ENCODE data around the gene PPL. TPM values are rescaled to one million over a fixed set of nuclear protein-coding genes. Genes with fewer than 3 reads are reported as not detected.

The PPL gene
- total RNA-seq, 2 experiments from 2014 or later = 0.07 TPM; not detected in 1

DNA sequence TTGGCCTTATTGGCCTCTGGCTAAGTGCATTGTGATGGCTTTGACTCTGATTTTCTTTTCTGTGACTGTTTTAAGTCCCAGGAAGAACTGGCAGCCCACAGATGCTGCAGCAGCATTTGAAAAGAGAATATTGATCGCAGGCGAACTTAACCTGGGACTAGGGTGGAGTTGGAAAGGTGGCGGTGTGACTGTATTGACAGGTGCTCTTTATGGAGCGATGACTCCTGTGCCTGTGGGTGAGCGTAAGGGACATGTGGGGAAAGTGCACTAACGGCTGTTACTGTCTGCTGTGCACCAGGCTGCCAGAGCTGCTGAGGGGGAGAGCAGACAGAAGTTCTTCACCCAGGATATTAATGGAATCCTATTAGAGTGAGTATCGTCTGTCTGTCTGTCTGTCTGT, 68.4 kb downstream of the PPL start:
- intact Hi-C loops (cut with micrococcal nuclease) = no loop called here
- CTCF ChIA-PET = no interaction called here
- H3K4me1 Mint-ChIP-seq (ENCODE audit: low read depth) = peaks cover 5% of the 10 kb centered on the region

DNA sequence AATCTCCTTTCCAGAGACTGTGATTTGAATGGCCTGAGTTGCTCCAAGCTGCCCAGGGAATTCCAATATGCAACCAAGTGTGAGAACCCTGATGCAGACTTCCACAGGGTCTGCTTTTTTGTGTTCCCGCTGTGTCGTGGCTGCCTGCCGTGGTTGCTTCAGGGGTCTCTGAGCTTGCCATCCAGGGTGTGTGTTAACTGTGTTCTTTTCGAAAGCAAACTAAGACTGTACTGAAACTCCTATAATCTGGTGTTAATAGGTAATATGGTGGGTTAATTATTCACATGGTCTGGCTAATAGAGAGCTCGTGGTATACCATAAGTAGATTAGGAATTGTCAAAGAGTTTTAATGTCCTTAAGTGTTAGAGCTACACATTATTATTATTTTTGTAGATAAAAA, 68.9 kb downstream of the PPL start:
- intact Hi-C loops (cut with micrococcal nuclease) = no loop called here
- DNase-seq = no peak
- Mint-ChIP-seq H3K4me1 (ENCODE audit: low read depth) (peaks cover 6% of the 10 kb centered on the region), H3K27me3 (ENCODE audit: low read depth) (no peaks in the 10 kb centered on the region), H3K36me3 (ENCODE audit: low read depth) (peaks cover 16% of the 10 kb centered on the region), H3K27ac (no peak overlapping the region), H3K4me3 (no peak overlapping the region), H3K9me3 (no peaks in the 10 kb centered on the region)
- CTCF ChIA-PET = no interaction called here

More for the DNA sequence above, 68.4 kb downstream of the PPL start:
- DNase-seq = no peak
- Mint-ChIP-seq H3K27me3 (ENCODE audit: low read depth) (no peaks in the 10 kb centered on the region), H3K9me3 (no peaks in the 10 kb centered on the region), H3K27ac (no peak overlapping the region), H3K36me3 (ENCODE audit: low read depth) (peaks cover 18% of the 10 kb centered on the region), H3K4me3 (no peak overlapping the region)

GRCh38 chr16:4866586-4866985, 70.4 kb downstream of the PPL start:
- Mint-ChIP-seq H3K27me3 (ENCODE audit: low read depth) (no peaks in the 10 kb centered on the region), H3K9me3 (no peaks in the 10 kb centered on the region), H3K4me3 (no peak overlapping the region), H3K27ac (no peak overlapping the region), H3K4me1 (ENCODE audit: low read depth) (peaks cover 11% of the 10 kb centered on the region), H3K36me3 (ENCODE audit: low read depth) (peaks cover 8% of the 10 kb centered on the region)
- intact Hi-C loops (cut with micrococcal nuclease) = no loop called here
- CTCF ChIA-PET = interaction anchor here (0.8 kb wide), 1 partner anchor 22 kb away, joined by 3 read pairs; no protein-coding TSS in a partner anchor
- DNase-seq = no peak

DNA sequence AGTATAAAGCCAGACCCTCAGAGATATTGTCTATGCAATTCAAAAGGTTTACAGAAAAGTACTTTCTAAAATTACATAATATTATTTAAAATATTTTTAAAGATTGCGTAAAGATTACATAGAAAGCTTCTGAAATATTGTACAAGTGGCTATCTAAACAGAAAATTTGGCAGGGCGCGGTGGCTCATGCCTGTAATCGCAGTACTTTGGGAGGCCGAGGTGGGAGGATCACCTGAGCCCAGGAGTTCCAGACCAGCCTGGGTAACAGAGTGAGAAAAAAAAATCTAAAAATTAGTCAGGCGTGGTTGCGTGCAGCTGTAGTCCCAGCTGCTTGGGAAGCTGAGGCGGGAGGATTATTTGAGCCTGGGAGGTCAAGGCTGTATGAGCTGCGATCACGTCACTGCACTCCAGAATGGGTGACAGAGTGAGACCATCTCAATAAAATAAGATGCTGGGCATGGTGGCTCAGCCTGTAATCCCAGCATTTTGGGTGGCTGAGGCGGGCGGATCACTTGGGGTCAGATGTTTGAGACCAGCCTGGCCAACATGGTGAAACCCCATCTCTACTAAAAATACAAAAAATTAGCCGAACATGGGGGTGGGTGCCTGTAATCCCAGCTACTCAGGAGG, 71.6 kb downstream of the PPL start:
- intact Hi-C loops (cut with micrococcal nuclease) = no loop called here
- Mint-ChIP-seq H3K27ac (no peak overlapping the region), H3K4me3 (no peak overlapping the region), H3K27me3 (ENCODE audit: low read depth) (no peaks in the 10 kb centered on the region), H3K4me1 (ENCODE audit: low read depth) (peaks cover 11% of the 10 kb centered on the region), H3K9me3 (no peaks in the 10 kb centered on the region), H3K36me3 (ENCODE audit: low read depth) (peaks cover 3% of the 10 kb centered on the region)
- no peak for DNase-seq
- CTCF ChIA-PET = no interaction called here

DNA sequence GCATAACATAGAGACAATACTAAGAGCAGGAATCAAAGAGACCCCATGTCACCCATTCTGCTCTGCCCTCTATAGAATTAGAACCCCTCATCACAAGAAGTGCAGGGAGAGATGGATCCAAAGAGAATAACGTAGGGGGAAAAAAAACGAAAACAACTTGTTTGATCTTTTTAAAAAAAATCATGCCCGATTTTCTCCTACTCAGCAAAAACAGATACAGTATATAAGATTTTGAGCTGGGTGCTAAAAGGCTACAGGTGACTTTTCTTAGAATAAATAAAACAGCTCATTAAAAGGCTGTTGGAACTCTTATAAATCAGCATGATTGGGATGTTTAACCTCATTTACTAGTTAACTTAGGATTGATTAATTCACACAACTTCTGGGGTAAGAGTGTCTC, 72.2 kb downstream of the PPL start:
- intact Hi-C loops (cut with micrococcal nuclease) = no loop called here
- Mint-ChIP-seq H3K36me3 (ENCODE audit: low read depth) (peaks cover 7% of the 10 kb centered on the region), H3K27ac (no peak overlapping the region), H3K4me1 (ENCODE audit: low read depth) (peaks cover 11% of the 10 kb centered on the region), H3K9me3 (no peaks in the 10 kb centered on the region), H3K27me3 (ENCODE audit: low read depth) (no peaks in the 10 kb centered on the region), H3K4me3 (no peak overlapping the region)
- no peak for DNase-seq
- CTCF ChIA-PET = no interaction called here

DNA sequence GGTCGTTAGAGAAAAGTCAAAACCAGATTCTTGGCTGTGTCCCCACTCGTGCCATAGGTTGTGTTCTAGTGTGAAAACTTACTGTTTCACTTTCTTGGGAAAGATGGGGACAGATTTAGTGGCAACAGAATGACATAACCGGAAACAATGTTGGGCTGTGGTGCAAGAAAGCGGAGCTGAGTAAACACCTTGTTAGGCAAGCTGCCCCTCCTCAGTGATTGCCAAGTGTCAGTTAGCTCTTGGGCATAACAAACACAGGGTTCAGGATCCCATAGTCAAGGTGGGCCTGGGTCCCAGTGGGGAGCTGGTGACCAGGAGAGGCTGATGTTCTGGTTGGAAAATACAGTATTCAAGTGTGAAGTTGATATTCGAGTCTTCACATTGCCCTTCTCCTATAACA, 74.3 kb downstream of the PPL start:
- Mint-ChIP-seq H3K36me3 (ENCODE audit: low read depth) (peaks cover 21% of the 10 kb centered on the region), H3K27ac (no peak overlapping the region), H3K4me1 (ENCODE audit: low read depth) (peaks cover 11% of the 10 kb centered on the region), H3K4me3 (no peak overlapping the region), H3K27me3 (ENCODE audit: low read depth) (no peaks in the 10 kb centered on the region), H3K9me3 (no peaks in the 10 kb centered on the region)
- CTCF ChIA-PET = interaction anchor here (0.5 kb wide), 1 partner anchor 603 kb away, joined by 3 read pairs; no protein-coding TSS in a partner anchor
- DNase-seq = no peak
- intact Hi-C loops (cut with micrococcal nuclease) = no loop called here

DNA sequence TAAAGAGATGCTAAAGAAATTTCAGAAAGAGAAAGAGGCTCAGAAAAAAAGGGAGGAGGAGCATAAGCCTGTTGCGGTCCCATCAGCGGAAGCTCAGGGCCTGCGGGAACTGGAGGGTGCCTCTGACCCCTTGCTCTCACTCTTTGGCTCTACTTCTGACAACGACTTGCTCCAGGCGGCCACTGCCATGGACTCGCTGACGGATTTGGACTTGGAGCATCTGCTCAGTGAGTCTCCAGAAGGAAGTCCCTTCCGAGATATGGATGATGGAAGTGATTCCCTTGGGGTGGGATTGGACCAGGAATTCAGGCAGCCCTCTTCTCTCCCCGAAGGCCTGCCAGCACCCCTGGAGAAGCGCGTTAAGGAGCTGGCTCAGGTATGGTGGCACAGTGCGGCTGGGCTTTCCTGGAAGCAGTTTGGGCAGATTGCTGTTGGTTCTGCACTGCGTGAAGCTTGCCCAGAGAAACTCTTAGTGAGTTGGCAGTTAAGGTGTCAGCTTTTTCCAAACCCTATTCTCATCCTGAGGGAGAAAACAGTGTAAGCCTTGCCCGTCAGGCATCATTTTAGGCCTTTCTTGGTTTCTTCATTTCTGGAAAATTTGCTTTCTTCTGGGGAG, 76.1 kb downstream of the PPL start:
- no peaks in the 10 kb centered on the region for H3K9me3 Mint-ChIP-seq
- no peak overlapping the region for H3K27ac Mint-ChIP-seq
- no peak overlapping the region for H3K4me3 Mint-ChIP-seq
- CTCF ChIA-PET = no interaction called here
- H3K4me1 Mint-ChIP-seq (ENCODE audit: low read depth) = peaks cover 9% of the 10 kb centered on the region
- no peak for DNase-seq
- no peaks in the 10 kb centered on the region for H3K27me3 Mint-ChIP-seq (ENCODE audit: low read depth)
- intact Hi-C loops (cut with micrococcal nuclease) = no loop called here
- peaks cover 26% of the 10 kb centered on the region for H3K36me3 Mint-ChIP-seq (ENCODE audit: low read depth)

GRCh38 chr16:4859900-4860255, 77.1 kb downstream of the PPL start:
- H3K36me3 Mint-ChIP-seq (ENCODE audit: low read depth) = peaks cover 28% of the 10 kb centered on the region
- no peak overlapping the region for H3K27ac Mint-ChIP-seq
- peaks cover 9% of the 10 kb centered on the region for H3K4me1 Mint-ChIP-seq (ENCODE audit: low read depth)

GRCh38 chr16:4859190-4859899, 77.6 kb downstream of the PPL start:
- no peak overlapping the region for H3K4me3 Mint-ChIP-seq
- peaks cover 28% of the 10 kb centered on the region for H3K36me3 Mint-ChIP-seq (ENCODE audit: low read depth)
- no peak for DNase-seq
- no peaks in the 10 kb centered on the region for H3K9me3 Mint-ChIP-seq
- CTCF ChIA-PET = no interaction called here
- intact Hi-C loops (cut with micrococcal nuclease) = no loop called here
- H3K27me3 Mint-ChIP-seq (ENCODE audit: low read depth) = no peaks in the 10 kb centered on the region
- peaks cover 9% of the 10 kb centered on the region for H3K4me1 Mint-ChIP-seq (ENCODE audit: low read depth)
- no peak overlapping the region for H3K27ac Mint-ChIP-seq

More at GRCh38 chr16:4859900-4860255, 77.1 kb downstream of the PPL start:
- CTCF ChIA-PET = no interaction called here
- Mint-ChIP-seq H3K4me3 (no peak overlapping the region), H3K27me3 (ENCODE audit: low read depth) (no peaks in the 10 kb centered on the region), H3K9me3 (no peaks in the 10 kb centered on the region)
- intact Hi-C loops (cut with micrococcal nuclease) = no loop called here
- DNase-seq = no peak

DNA sequence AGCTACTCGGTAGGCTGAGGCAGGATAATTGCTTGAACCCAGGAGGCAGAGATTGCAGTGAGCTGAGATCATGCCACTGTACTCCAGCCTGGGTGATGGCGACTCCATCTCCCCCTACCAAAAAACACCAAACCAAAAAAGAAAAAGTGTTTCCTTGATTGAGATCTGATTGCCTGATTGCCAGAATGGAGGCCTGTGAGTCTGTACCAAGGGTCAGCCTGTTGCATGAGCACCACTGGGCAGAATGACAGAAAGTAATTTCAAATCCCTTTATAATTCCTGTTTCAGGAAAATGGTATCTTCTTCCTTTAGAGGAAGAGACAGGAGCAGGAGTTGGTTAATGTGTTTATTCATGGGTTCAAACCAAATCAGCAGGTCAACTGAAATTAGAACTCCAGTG, 81.1 kb downstream of the PPL start:
- no peak overlapping the region for H3K27ac Mint-ChIP-seq
- no peaks in the 10 kb centered on the region for H3K27me3 Mint-ChIP-seq (ENCODE audit: low read depth)
- peaks cover 11% of the 10 kb centered on the region for H3K4me1 Mint-ChIP-seq (ENCODE audit: low read depth)
- CTCF ChIA-PET = no interaction called here
- H3K9me3 Mint-ChIP-seq = no peaks in the 10 kb centered on the region
- intact Hi-C loops (cut with micrococcal nuclease) = no loop called here
- peaks cover 33% of the 10 kb centered on the region for H3K36me3 Mint-ChIP-seq (ENCODE audit: low read depth)
- DNase-seq = no peak
- no peak overlapping the region for H3K4me3 Mint-ChIP-seq

DNA sequence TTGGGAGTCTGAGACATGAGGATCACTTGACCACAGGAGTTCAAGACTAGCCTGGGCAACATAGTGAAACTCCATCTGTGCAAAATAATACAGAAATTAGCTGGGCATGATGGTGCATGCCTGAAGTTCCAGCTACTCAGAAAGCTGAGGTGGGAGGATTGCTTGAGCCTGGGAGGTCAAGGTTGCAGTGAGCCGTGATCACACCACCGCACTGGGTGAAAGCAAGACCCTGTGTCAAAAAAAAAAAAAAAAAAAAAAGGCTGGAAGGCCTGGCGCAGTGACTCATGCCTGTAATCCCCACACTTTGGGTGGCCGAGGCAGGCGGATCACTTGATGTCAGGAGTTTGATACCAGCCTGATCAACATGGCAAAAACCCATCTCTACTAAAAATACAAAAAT, 81.6 kb downstream of the PPL start:
- H3K4me3 Mint-ChIP-seq = no peak overlapping the region
- DNase-seq = no peak
- H3K36me3 Mint-ChIP-seq (ENCODE audit: low read depth) = peaks cover 31% of the 10 kb centered on the region
- H3K9me3 Mint-ChIP-seq = no peaks in the 10 kb centered on the region
- H3K4me1 Mint-ChIP-seq (ENCODE audit: low read depth) = peaks cover 14% of the 10 kb centered on the region
- no peaks in the 10 kb centered on the region for H3K27me3 Mint-ChIP-seq (ENCODE audit: low read depth)
- CTCF ChIA-PET = no interaction called here
- intact Hi-C loops (cut with micrococcal nuclease) = no loop called here
- no peak overlapping the region for H3K27ac Mint-ChIP-seq

DNA sequence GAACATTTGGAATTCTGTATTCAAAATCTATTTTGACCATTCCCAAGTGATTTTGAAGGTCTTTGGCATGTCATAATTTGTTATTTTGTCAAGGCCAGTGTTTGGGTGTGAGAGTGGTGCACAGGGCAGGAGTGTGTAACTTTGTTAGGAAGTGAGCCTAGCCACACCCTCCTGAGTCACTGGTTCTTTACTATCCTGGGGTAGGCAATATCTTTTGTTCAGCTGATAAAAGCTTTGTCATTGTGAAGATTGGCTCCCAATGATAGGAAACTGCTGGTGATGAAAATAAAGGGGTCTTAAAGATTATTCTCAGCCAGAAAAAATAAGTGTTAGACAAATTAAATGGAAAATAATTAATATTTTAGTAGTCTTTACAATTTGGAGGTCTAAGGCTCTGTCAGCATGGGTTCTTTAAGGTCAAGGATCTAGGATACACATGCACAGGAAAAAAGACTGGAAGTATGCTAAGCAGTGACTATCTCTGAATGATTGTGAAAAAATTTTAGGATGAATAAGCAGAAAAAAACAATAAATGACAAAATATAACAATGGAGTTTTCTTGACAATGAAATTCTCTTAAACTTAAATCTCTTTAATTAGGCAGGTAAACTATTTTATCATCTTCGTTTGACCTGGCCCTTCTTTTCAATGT, 84.6 kb downstream of the PPL start:
- no peaks in the 10 kb centered on the region for H3K27me3 Mint-ChIP-seq (ENCODE audit: low read depth)
- intact Hi-C loops (cut with micrococcal nuclease) = no loop called here
- H3K4me3 Mint-ChIP-seq = no peak overlapping the region
- no peaks in the 10 kb centered on the region for H3K9me3 Mint-ChIP-seq
- peaks cover 14% of the 10 kb centered on the region for H3K36me3 Mint-ChIP-seq (ENCODE audit: low read depth)
- peaks cover 38% of the 10 kb centered on the region for H3K4me1 Mint-ChIP-seq (ENCODE audit: low read depth)
- DNase-seq = no peak
- CTCF ChIA-PET = no interaction called here
- H3K27ac Mint-ChIP-seq = no peak overlapping the region
